ENCODE results near the gene CEACAM16.
A peak's percentile ranks its signal among the peaks of the same experiment; 100 is the strongest.

Gene CEACAM16

GRCh38 chr19:44738603-44739558 lies 39.9 kb downstream of the CEACAM16 start:
- intact Hi-C loops (cut with DNase I), result no loop called here
- no peak for DNase-seq

DNA sequence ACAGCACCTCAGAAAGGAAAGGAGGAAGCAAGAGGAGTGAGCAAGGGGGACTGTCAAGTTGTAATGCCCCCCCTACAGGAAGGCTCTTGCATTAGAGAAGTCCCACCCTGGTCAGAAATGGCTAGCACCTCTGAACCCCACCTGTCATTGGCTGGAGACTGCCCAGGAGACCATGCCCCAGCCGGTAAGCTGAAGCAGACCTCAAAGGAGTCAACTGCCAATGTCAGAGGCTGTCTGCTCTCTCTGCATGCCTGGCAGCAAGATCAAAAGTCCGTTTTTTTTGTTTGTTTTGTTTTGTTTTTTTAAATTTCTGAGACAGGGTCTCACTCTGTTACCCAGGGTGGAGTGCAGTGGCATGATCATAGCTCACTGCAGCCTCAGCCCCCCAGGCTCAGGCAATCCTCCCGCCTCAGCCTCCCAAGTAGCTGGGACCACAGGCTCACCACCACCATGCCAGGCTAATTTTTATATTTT lies 41.4 kb downstream of the CEACAM16 start:
- no peak for DNase-seq
- intact Hi-C loops (cut with DNase I), result no loop called here

- intact Hi-C loops (cut with DNase I), result no loop called here
- DNase-seq, result no peak
Measured at GRCh38 chr19:44741258-44741731, 42.3 kb downstream of the CEACAM16 start.

DNA sequence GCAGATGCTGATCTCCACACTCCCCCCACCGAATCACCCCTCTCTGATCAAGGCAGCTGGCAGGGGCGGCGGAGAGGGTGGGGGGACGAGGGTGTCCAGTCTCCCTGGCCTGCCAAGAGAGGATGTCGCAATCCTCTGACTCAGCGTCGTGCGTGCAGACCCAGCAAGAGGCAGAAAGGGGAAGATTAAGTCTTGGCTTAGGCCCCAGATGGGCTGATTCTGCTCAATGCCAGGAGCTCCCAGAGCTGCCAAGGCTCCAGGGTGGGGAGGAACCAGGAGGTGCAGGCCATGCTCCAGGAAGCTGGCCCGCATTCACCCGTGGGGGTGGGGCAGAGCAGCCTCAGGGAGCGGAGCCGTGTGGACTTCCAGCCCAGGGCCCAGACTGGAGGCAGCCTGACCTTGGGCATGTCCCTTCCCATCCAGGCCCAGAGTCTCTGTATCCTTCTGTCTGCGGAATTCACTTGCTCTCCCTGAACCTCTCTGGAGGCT lies 42.9 kb downstream of the CEACAM16 start:
- DNase-seq, result peak; percentile 59 to 95 (median 82)
- intact Hi-C loops (cut with DNase I), result no loop called here

DNA sequence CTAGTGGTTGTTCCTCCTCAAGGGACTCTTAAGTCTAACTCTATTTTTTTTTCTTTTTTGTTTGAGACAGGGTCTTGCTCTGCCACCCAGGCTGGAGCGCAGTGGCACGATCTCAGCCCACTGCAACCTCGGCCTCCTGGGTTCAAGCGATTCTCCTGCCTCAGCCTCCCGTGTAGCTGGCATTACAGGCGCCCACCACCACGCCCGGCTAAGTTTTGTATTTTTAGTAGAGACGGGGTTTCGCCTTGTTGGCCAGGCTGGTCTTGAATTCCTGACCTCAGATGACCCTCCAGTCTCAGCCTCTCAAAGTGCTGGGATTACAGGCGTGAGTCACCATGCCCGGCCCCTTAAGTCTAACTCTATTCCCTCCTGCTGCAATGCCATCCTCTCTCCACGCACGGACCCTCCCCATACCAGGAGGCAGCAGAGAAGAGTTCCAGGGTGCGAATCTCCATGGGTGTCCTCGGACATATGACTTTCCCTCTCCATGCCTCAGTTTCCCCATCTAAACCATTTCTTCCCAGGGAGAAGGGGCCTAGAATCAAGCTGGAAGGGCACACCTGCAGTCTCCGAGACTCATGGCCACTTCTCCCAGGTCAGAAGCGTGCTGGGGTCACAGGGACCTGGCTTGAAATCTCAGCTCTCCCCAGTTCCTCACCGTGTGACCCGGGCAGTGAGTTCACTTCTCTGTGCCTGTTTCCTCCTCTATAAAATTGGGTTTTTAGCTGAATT lies 43.5 kb downstream of the CEACAM16 start:
- intact Hi-C loops (cut with DNase I), result no loop called here

DNA sequence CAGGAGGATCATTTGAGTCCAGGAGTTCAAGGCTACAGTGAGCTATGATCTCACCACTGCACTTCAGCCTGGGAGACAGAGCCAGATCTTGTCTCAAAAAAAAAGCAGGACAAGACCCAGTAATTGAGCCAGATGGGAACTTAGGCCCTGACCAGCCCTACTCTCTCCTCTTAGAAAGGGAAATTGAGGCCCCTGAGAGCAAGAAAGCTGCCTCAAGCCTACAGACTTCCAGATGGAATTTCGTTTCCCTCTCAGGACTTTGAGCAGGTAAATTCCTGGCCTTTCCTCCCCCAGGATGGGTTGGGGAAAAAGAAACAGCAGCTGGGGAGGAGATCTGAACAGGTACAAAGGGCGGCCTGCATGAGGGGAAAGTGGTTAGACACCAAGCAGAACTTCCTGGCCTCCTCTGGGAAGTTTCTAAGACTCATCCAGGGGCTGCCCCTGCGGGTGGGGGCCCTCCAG lies 46.0 kb downstream of the CEACAM16 start:
- intact Hi-C loops (cut with DNase I), result no loop called here
- DNase-seq, result no peak

More for the DNA sequence above, 43.5 kb downstream of the CEACAM16 start:
- no peak for DNase-seq

- DNase-seq, result no peak
- intact Hi-C loops (cut with DNase I), result no loop called here
Measured at GRCh38 chr19:44745341-44745831, 46.4 kb downstream of the CEACAM16 start.

GRCh38 chr19:44745887-44746600 lies 47.1 kb downstream of the CEACAM16 start:
- intact Hi-C loops (cut with DNase I), result no loop called here
- no peak for DNase-seq

DNA sequence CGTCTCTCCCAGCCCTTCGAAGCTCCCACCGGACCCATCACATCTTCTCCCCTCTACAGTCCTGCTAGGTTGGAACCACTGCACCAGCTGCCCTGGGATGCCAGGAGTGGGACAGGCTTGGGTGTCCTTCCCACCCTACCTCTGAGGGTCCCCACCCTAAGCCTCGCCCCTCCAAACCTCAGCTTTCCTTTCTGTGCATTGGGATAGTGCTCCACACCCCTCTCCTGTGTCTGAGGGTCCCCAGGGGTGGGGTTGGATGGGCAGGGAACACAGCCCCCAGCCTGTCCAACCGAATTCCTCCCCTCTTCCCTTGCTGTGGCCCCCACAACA lies 47.6 kb downstream of the CEACAM16 start:
- DNase-seq, result no peak
- intact Hi-C loops (cut with DNase I), result no loop called here

- peak; percentile 23 to 90 (median 72) for DNase-seq
- intact Hi-C loops (cut with DNase I), result no loop called here
Measured at GRCh38 chr19:44746946-44747738, 48.2 kb downstream of the CEACAM16 start.

DNA sequence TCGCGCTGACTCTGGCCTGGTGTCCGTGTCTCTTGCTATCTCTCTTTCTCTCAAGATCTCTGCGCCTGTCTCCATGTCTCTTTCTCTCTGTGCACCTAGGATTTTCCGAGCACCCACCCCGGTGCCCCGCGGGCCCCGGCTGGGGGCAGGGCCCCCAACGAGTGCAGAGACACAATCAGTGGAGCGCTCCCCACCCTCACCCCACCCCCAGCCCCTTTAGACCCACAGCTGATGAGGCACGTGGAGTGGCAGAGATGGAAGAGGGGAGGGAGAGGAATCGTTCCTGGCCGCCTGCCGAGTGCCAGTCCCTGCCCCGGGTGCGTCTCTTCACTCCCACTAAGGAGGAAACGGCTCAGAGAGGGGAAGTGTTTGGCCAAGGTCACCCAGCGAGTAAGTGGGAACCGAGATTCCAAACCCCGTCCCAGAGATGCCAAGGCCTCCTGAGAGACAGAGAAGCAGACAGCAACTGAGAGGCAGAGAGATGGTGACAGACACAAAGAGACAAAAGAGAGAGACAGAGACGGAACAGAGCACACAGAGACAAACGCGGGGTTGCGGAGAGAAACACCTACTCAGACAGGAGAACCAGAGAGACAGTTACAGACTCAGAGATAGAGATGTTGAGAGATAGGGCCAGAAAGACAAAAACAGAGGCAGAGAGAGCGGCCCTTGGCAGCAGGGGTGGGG lies 48.9 kb downstream of the CEACAM16 start:
- peak in 17 of 42 donors; percentile 14 to 66 (median 30) for DNase-seq
- intact Hi-C loops (cut with DNase I), result no loop called here

DNA sequence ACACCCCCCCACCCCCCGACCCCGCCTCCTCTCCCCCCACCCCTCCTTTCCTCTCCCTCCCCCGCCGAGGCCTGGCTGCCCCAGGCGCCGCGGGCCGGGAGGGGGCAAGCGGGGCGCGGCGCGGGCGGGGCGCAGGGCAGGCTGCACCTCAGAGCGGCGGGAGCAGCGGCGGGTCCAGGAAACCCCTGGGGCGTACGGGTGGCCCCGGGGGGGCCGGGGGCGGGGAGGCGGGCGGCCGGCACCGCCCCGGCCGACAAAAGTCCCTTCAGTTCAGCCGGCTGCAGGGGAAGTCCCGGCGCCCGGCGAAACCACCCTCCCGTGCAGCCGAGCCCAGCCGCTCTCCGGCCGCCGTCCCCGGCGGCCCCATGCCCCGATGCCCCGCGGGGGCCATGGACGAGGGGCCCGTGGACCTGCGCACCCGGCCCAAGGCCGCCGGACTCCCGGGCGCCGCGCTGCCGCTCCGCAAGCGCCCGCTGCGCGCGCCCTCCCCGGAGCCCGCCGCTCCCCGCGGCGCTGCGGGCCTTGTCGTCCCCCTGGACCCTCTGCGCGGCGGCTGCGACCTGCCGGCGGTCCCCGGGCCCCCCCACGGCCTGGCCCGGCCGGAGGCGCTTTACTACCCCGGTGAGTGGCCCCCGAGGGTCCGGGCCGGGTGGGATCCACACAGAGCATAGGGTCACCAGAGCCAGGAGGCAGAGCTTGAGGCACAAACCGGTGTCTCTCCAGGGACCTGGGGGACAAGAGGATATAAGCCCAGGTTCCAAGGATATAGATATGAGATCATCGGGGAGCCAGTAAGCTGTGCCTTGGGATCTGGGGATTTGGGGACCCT lies 49.7 kb downstream of the CEACAM16 start, which contains the start of gene BCL3:
TSS of gene BCL3 (plus strand) at position 283 of the 829 bp plus-strand sequence. CDS start at position 366, 83 bp downstream.
- peak in 29 of 42 donors; percentile 14 to 60 (median 40) for DNase-seq
- intact Hi-C loops (cut with DNase I), result no loop called here

GRCh38 chr19:44749292-44749691 lies 50.3 kb downstream of the CEACAM16 start:
- no peak for DNase-seq
- intact Hi-C loops (cut with DNase I), result no loop called here

DNA sequence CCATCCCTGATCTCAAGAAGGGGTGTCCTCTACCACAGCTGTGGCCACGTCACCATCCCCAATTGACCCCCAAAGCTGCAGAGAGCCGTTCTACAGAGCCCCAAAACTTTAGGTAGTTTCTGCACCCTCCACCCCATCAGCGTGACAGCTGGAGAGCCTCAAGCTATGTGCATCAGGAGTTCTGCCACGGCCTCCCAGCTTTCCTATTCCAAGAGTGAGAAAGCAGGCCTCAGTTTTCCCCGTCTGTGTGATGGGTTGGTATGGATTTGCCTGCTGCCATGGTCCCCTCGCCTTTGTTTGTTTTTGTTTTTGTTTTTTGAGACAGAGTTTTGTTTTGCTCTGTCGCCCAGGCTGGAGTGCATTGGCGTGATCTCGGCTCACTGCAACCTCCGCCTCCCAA lies 51.0 kb downstream of the CEACAM16 start:
- no peak for DNase-seq
- intact Hi-C loops (cut with DNase I), result no loop called here

GRCh38 chr19:44752123-44752815 lies 53.3 kb downstream of the CEACAM16 start:
- no peak for DNase-seq
- intact Hi-C loops (cut with DNase I), result no loop called here
